ENCODE data around the gene PARVA.

- TF ChIP-seq CTCF (IDR thresholded peaks at IDR 0.05) = no peak
- no peak for TF ChIP-seq EP300 (IDR thresholded peaks at IDR 0.05)
- TF ChIP-seq POLR2AphosphoS5 (IDR thresholded peaks at IDR 0.05) = no peak
These were observed 132.0 kb downstream of the PARVA start for GRCh38 chr11:12509371-12509770.

Data from esophagus muscularis mucosa (tissue), 4 donors.